Epithelial cell of esophagus (primary cell): ENCODE measurements around the gene RBBP8.

Experiments used
- DNase-seq: peaks from one replicate; pipeline ENCODE4 v3.0.0; 2010; ENCODE audit warnings: low read depth
- H3K4me3 ChIP-seq: 2 replicates; pipeline ENCODE4 v1.5.1; 2011; ENCODE audit warnings: mild to moderate bottlenecking, low read length, control low read depth
- TF ChIP-seq, protein P1 (sequence below): IDR thresholded peaks from 2 replicates; pipeline ENCODE4 v1.5.1; 2011; ENCODE audit warnings: low read depth, mild to moderate bottlenecking, low read length, control low read depth, inconsistent platforms; ENCODE audit not compliant: insufficient read depth; ENCODE audit errors: missing control alignments

The RBBP8 gene

GRCh38 chr18:23057096-23057495 lies 124.0 kb downstream of the RBBP8 start:
- no peak overlapping the region for H3K4me3 ChIP-seq
- TF ChIP-seq, protein P1, sequence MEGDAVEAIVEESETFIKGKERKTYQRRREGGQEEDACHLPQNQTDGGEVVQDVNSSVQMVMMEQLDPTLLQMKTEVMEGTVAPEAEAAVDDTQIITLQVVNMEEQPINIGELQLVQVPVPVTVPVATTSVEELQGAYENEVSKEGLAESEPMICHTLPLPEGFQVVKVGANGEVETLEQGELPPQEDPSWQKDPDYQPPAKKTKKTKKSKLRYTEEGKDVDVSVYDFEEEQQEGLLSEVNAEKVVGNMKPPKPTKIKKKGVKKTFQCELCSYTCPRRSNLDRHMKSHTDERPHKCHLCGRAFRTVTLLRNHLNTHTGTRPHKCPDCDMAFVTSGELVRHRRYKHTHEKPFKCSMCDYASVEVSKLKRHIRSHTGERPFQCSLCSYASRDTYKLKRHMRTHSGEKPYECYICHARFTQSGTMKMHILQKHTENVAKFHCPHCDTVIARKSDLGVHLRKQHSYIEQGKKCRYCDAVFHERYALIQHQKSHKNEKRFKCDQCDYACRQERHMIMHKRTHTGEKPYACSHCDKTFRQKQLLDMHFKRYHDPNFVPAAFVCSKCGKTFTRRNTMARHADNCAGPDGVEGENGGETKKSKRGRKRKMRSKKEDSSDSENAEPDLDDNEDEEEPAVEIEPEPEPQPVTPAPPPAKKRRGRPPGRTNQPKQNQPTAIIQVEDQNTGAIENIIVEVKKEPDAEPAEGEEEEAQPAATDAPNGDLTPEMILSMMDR: no peak
- no peak for DNase-seq

- no peak overlapping the region for H3K4me3 ChIP-seq
- TF ChIP-seq, protein P1: no peak
- DNase-seq: no peak
These were observed 125.8 kb downstream of the RBBP8 start for GRCh38 chr18:23058746-23059415.

GRCh38 chr18:23059541-23060465 lies 126.7 kb downstream of the RBBP8 start:
- TF ChIP-seq, protein P1: no peak
- no peak for DNase-seq

DNA sequence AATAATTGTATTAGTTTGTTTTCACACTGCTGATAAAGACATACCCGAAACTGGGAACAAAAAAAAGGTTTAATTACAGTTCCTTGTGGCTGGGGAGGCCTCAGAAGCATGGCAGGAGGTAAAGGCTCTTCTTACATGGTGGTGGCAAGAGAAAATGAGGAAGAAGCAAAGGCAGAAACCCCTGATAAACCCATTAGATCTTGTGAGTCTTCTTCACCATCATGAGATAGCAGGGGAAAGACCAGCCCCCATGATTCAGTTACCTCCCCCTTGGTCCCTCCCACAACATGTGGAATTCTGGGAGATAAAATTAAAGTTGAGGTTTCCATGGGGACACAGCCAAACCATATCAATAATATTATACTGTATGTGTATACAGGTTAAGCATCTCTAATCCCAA lies 128.9 kb downstream of the RBBP8 start:
- TF ChIP-seq, protein P1: no peak
- no peak for DNase-seq
- H3K4me3 ChIP-seq: no peak overlapping the region

More at GRCh38 chr18:23059541-23060465, 126.7 kb downstream of the RBBP8 start:
- no peak overlapping the region for H3K4me3 ChIP-seq

DNA sequence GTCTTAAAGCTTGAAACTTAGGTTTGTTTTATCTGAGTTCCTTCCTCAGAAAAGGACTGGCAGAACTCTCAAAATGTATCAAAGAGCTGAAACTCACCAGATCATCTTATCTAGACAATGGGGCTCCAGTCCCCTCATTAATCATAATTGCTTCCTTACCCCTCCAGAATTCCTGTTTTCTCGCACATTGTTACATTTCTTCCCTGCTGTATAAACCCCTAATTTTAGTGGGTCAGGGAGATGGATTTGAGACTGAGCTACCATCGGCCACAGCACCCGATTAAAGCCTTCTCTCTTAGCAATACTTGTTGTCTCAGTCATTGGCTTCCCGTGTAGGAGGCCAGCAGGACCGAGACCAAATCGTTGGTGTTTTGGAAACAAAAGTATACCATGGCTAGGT lies 130.4 kb downstream of the RBBP8 start:
- no peak for DNase-seq
- no peak overlapping the region for H3K4me3 ChIP-seq
- TF ChIP-seq, protein P1: no peak

- H3K4me3 ChIP-seq: no peak overlapping the region
- no peak for DNase-seq
- TF ChIP-seq, protein P1: no peak
These were observed 132.2 kb downstream of the RBBP8 start for GRCh38 chr18:23065234-23065806.
